GM23248 (cell line): ENCODE data around the gene BLACAT1. TPM values are rescaled to one million over a fixed set of nuclear protein-coding genes. Genes with fewer than 3 reads are reported as not detected.

ENCODE experiments used
- DNase-seq: peaks from one replicate; pipeline ENCODE4 v3.0.0-alpha.2; 2015
- H2AFZ ChIP-seq: fragments of 200-600 bp; sonication (generic); 2 replicates; pipeline ENCODE4 v1.6.1; 2016; ENCODE audit warnings: antibody characterized with exemption
- H3F3A ChIP-seq: fragments of 200-600 bp; sonication (generic); 2 replicates; pipeline ENCODE4 v1.6.1; 2016; ENCODE audit warnings: mild to moderate bottlenecking, antibody characterized with exemption, mixed run types; ENCODE audit not compliant: insufficient read depth
- H3K27ac ChIP-seq: fragments of 200-600 bp; sonication (generic); 2 replicates; pipeline ENCODE4 v1.5.1; 2016; ENCODE audit warnings: mild to moderate bottlenecking
- H3K27me3 ChIP-seq: fragments of 200-600 bp; sonication (generic); replicated peaks from 2 replicates; pipeline ENCODE4 v1.6.1; 2016; ENCODE audit warnings: mild to moderate bottlenecking; ENCODE audit not compliant: insufficient read depth
- H3K36me3 ChIP-seq: fragments of 200-600 bp; sonication (generic); 2 replicates; pipeline ENCODE4 v1.6.1; 2016; ENCODE audit warnings: low read depth, mild to moderate bottlenecking
- H3K4me1 ChIP-seq: fragments of 200-600 bp; sonication (generic); 2 replicates; pipeline ENCODE4 v1.6.1; 2016; ENCODE audit warnings: mild to moderate bottlenecking; ENCODE audit not compliant: insufficient read depth
- H3K4me2 ChIP-seq: fragments of 200-600 bp; sonication (generic); one replicate; pipeline ENCODE4 v1.6.1; 2016; ENCODE audit warnings: mild to moderate bottlenecking; ENCODE audit not compliant: unreplicated experiment
- H3K4me3 ChIP-seq: fragments of 200-600 bp; sonication (generic); 2 replicates; pipeline ENCODE4 v1.5.1; 2016; ENCODE audit warnings: mild to moderate bottlenecking
- H3K79me2 ChIP-seq: fragments of 200-600 bp; sonication (generic); 2 replicates; pipeline ENCODE4 v1.6.1; 2016; ENCODE audit warnings: mild to moderate bottlenecking; ENCODE audit not compliant: insufficient read depth
- H3K9ac ChIP-seq: fragments of 200-600 bp; sonication (generic); 2 replicates; pipeline ENCODE4 v1.6.1; 2016; ENCODE audit warnings: mild to moderate bottlenecking
- H3K9me2 ChIP-seq: fragments of 200-600 bp; sonication (generic); 2 replicates; pipeline ENCODE4 v1.6.1; 2016; ENCODE audit warnings: mixed run types, mild to moderate bottlenecking, moderate library complexity; ENCODE audit not compliant: insufficient read depth
- H3K9me3 ChIP-seq: fragments of 200-600 bp; sonication (generic); one replicate; pipeline ENCODE4 v1.6.1; 2017; ENCODE audit warnings: low read depth
- H4K20me1 ChIP-seq: fragments of 200-600 bp; sonication (generic); 2 replicates; pipeline ENCODE4 v1.6.0; 2016; ENCODE audit not compliant: insufficient read depth
- EZH2 ChIP-seq: fragments of 200-600 bp; sonication (generic); IDR thresholded peaks from 2 replicates; pipeline ENCODE4 v1.6.1; 2018; ENCODE audit warnings: antibody characterized with exemption, mild to moderate bottlenecking; ENCODE audit not compliant: insufficient read depth, poor library complexity, severe bottlenecking
- EZH2phosphoT487 ChIP-seq: fragments of 200-600 bp; sonication (generic); IDR thresholded peaks from 2 replicates; pipeline ENCODE4 v1.6.1; 2018; ENCODE audit warnings: antibody characterized with exemption, moderate library complexity, mild to moderate bottlenecking, low read depth; ENCODE audit not compliant: insufficient read depth
- WGBS, 2 experiments: methylation state at CpG; one replicate each; pipeline ENCODE4 v1.1.6; 2015 to 2017; ENCODE audit warnings: low lambda C conversion rate in 2 of 2, low coverage in 1 of 2; ENCODE audit errors: missing lambda C conversion rate in 2 of 2; 5-methylcytosine and 5-hydroxymethylcytosine counted together
- in situ Hi-C: fragments of 300-500 bp; cut with MboI; formaldehyde crosslinking; loops from 2 replicates; pipeline ENCODE4 v1.15.0; 2020
- polyA plus RNA-seq: library from polyadenylated mRNA; unstranded; fragments of >200 nt; fragmentation: Nextera tagmentation; extraction: Ambion mirVana; gene quantifications from 2 replicates; pipeline ENCODE4 v1.2.1, GENCODE V29; 2016
- total RNA-seq: library from RNA; depleted of rRNA; stranded (reverse); fragments of >200 nt; shearing (Covaris generic); gene quantifications from 2 replicates; pipeline ENCODE4 v1.2.3, GENCODE V29; 2014

BLACAT1 gene
- total and polyA plus RNA-seq, 2 experiments from 2014 or later, result not detected

DNA sequence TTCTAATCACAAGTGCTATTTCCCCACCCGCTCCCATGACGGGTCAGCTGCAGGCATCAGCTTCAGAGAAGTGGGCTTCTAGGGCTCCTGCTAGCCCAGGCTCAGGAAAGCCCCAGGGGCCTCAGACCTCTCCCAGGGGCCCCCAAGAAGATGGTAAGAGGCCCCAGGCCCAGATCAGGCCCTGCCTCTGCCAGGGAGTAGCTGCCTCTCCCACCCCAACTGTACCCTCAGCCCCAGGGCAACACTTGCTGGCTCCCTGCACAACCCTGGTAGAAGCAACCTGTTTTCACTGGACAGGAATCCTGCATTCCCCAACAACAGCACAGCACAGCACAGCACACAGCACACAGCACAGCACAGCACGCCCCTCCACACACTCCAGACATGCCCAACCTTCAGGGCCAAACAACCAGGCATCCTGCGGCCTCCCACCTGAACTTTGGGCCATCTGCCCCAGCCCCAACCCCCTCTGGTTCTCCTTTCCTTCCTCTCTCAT is 6.5 kb downstream of the BLACAT1 start:
- Histone ChIP-seq H3K9ac (no peak overlapping the region), H3K27ac (no peak overlapping the region), H3K4me2 (peak overlapping the region; percentile 32), H3K36me3 (no peaks in the 10 kb centered on the region), H3F3A (no peaks in the 10 kb centered on the region), H2AFZ (no peak overlapping the region), H4K20me1 (no peaks in the 10 kb centered on the region), H3K9me2 (no peaks in the 10 kb centered on the region), H3K27me3 (peaks cover 34% of the 10 kb centered on the region), H3K4me3 (peak overlapping the region; percentile 12; the same call in 1 of the 2 replicates), H3K9me3 (no peaks in the 10 kb centered on the region), H3K4me1 (peaks cover 7% of the 10 kb centered on the region; the same call in 1 of the 2 replicates), H3K79me2 (no peaks in the 10 kb centered on the region)
- in situ Hi-C loops, result no loop called here
- TF ChIP-seq EZH2phosphoT487 (no peak), EZH2 (no peak)
- whole genome bisulfite sequencing, 2 experiments, result 94 to 97% methylated on average over 3 to 4 of the region's 4 CpGs
- DNase-seq, result no peak

GRCh38 chr1:205448540-205449253 is 7.1 kb downstream of the BLACAT1 start:
- Histone ChIP-seq H3K4me3 (no peak overlapping the region), H3K36me3 (no peaks in the 10 kb centered on the region), H4K20me1 (no peaks in the 10 kb centered on the region), H3F3A (no peaks in the 10 kb centered on the region), H3K4me1 (peaks cover 7% of the 10 kb centered on the region; the same call in 1 of the 2 replicates), H3K9me3 (no peaks in the 10 kb centered on the region), H3K9me2 (no peaks in the 10 kb centered on the region), H3K27ac (no peak overlapping the region), H3K79me2 (no peaks in the 10 kb centered on the region), H3K9ac (no peak overlapping the region), H2AFZ (no peak overlapping the region), H3K27me3 (peaks cover 28% of the 10 kb centered on the region; the same call in 1 of the 2 replicates), H3K4me2 (no peak overlapping the region)
- TF ChIP-seq EZH2phosphoT487, result no peak
- no peak for TF ChIP-seq EZH2
- DNase-seq, result no peak
- in situ Hi-C loops, result no loop called here
- WGBS, 2 experiments, result 76 to 78% methylated on average over 6 of the region's 6 CpGs

GRCh38 chr1:205447457-205448341 is 8.1 kb downstream of the BLACAT1 start:
- Histone ChIP-seq H3K9ac (no peak overlapping the region), H2AFZ (no peak overlapping the region), H3K4me3 (no peak overlapping the region), H3K79me2 (no peaks in the 10 kb centered on the region), H3K9me3 (no peaks in the 10 kb centered on the region), H4K20me1 (no peaks in the 10 kb centered on the region), H3K4me1 (peaks cover 7% of the 10 kb centered on the region; the same call in 1 of the 2 replicates), H3K4me2 (no peak overlapping the region), H3K27me3 (0 out of 2 replicates have a peak, but pooled peaks cover 24% of the 10 kb centered on the region), H3K36me3 (no peaks in the 10 kb centered on the region), H3F3A (no peaks in the 10 kb centered on the region), H3K9me2 (no peaks in the 10 kb centered on the region), H3K27ac (no peak overlapping the region)
- in situ Hi-C loops, result no loop called here
- no peak for TF ChIP-seq EZH2
- no peak for TF ChIP-seq EZH2phosphoT487
- WGBS, 2 experiments, result 53% methylated on average over 19 of the region's 19 CpGs
- no peak for DNase-seq

DNA sequence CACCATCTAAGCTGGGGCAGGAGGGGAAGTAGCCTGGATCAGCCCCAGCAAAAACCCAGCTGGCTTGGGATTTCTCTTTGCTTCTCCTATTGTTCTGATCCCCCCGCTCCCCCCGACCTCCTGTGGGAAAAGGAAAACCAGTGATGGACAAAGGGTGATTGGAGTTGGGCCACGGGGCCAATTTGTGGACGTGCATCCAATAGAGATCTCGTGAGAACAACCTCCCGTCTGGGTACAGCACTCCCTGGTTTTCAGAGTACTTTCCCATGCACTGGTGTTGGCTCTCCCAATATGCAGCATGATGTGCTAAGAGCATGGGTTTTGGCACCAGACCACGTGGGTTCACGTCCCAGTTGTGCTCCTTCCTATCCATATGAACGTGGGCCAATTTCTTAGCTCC is 9.0 kb downstream of the BLACAT1 start:
- WGBS, 2 experiments, result 55 to 62% methylated on average over 9 of the region's 9 CpGs
- DNase-seq, result no peak
- no peak overlapping the region for H3K9ac ChIP-seq
- no peak overlapping the region for H3K4me3 ChIP-seq
- no peak overlapping the region for H2AFZ ChIP-seq
- no peak for TF ChIP-seq EZH2phosphoT487
- no peak for TF ChIP-seq EZH2
- H3F3A ChIP-seq, result no peaks in the 10 kb centered on the region
- H3K4me2 ChIP-seq, result no peak overlapping the region
- H3K36me3 ChIP-seq, result no peaks in the 10 kb centered on the region
- in situ Hi-C loops, result no loop called here
- H3K79me2 ChIP-seq, result no peaks in the 10 kb centered on the region
- H3K9me2 ChIP-seq, result no peaks in the 10 kb centered on the region
- peaks cover 18% of the 10 kb centered on the region; the same call in 1 of the 2 replicates for H3K27me3 ChIP-seq
- peaks cover 7% of the 10 kb centered on the region; the same call in 1 of the 2 replicates for H3K4me1 ChIP-seq
- no peaks in the 10 kb centered on the region for H3K9me3 ChIP-seq
- H3K27ac ChIP-seq, result no peak overlapping the region
- H4K20me1 ChIP-seq, result no peaks in the 10 kb centered on the region
